Nephron progenitor cell (in vitro differentiated cells): ENCODE measurements around the gene ZNF319.

Experiments used
- DNase-seq: peaks from one replicate; pipeline ENCODE4 v3.0.0; 2021
- H3K27ac Mint-ChIP-seq: 2 replicates; pipeline ENCODE4 v1.8.0; 2021; ENCODE audit warnings: mild to moderate bottlenecking, moderate library complexity, mixed read lengths
- H3K27me3 Mint-ChIP-seq: 2 replicates; pipeline ENCODE4 v1.8.0; 2021; ENCODE audit warnings: mild to moderate bottlenecking, low read depth, mixed read lengths; ENCODE audit not compliant: poor library complexity
- H3K36me3 Mint-ChIP-seq: 2 replicates; pipeline ENCODE4 v1.8.0; 2021; ENCODE audit warnings: low read depth, mixed read lengths
- H3K4me1 Mint-ChIP-seq: 2 replicates; pipeline ENCODE4 v1.8.0; 2021; ENCODE audit warnings: mixed read lengths
- H3K4me3 Mint-ChIP-seq: 2 replicates; pipeline ENCODE4 v1.8.0; 2021; ENCODE audit warnings: mild to moderate bottlenecking, moderate library complexity, mixed read lengths
- H3K9me3 Mint-ChIP-seq: 2 replicates; pipeline ENCODE4 v1.8.0; 2021; ENCODE audit warnings: mild to moderate bottlenecking, moderate library complexity, mixed read lengths
- CTCF ChIP-seq: fragments of 200-600 bp; sonication (generic); IDR thresholded peaks from 2 replicates; pipeline ENCODE4 v1.5.0; 2021; ENCODE audit warnings: antibody characterized with exemption

ZNF319 gene

GRCh38 chr16:58025351-58026138 is 25.1 kb upstream of the ZNF319 start, which contains the start of gene MMP15:
Gene MMP15, plus strand, starts transcription at chr16:58025754. Its CDS starts 597 bp downstream, at chr16:58026351.
- Mint-ChIP-seq H3K27me3 (peaks cover 57% of the 10 kb centered on the region), H3K4me1 (peaks cover 52% of the 10 kb centered on the region), H3K36me3 (no peaks in the 10 kb centered on the region), H3K4me3 (peak within 1 kb of the TSS; percentile 78), H3K9me3 (no peaks in the 10 kb centered on the region), H3K27ac (no peak within 1 kb of the TSS)
- DNase-seq: peak; percentile 78
- TF ChIP-seq CTCF: no peak

GRCh38 chr16:58024486-58025350 is 24.2 kb upstream of the ZNF319 start:
- peak overlapping the region; percentile 78 for H3K4me3 Mint-ChIP-seq
- no peak overlapping the region for H3K27ac Mint-ChIP-seq
- no peaks in the 10 kb centered on the region for H3K9me3 Mint-ChIP-seq
- H3K4me1 Mint-ChIP-seq: peaks cover 48% of the 10 kb centered on the region
- H3K27me3 Mint-ChIP-seq: peaks cover 52% of the 10 kb centered on the region
- peak; percentile 38 for DNase-seq
- H3K36me3 Mint-ChIP-seq: no peaks in the 10 kb centered on the region
- no peak for TF ChIP-seq CTCF

GRCh38 chr16:58022601-58023371 is 22.3 kb upstream of the ZNF319 start:
- TF ChIP-seq CTCF: no peak
- H3K4me3 Mint-ChIP-seq: no peak overlapping the region
- H3K9me3 Mint-ChIP-seq: no peaks in the 10 kb centered on the region
- no peak for DNase-seq
- peaks cover 38% of the 10 kb centered on the region for H3K27me3 Mint-ChIP-seq
- peaks cover 31% of the 10 kb centered on the region for H3K4me1 Mint-ChIP-seq
- no peak overlapping the region for H3K27ac Mint-ChIP-seq
- no peaks in the 10 kb centered on the region for H3K36me3 Mint-ChIP-seq

- H3K4me1 Mint-ChIP-seq: peaks cover 29% of the 10 kb centered on the region
- H3K9me3 Mint-ChIP-seq: no peaks in the 10 kb centered on the region
- H3K4me3 Mint-ChIP-seq: no peak overlapping the region
- TF ChIP-seq CTCF: no peak
- H3K27me3 Mint-ChIP-seq: peaks cover 32% of the 10 kb centered on the region
- no peaks in the 10 kb centered on the region for H3K36me3 Mint-ChIP-seq
- no peak for DNase-seq
- no peak overlapping the region for H3K27ac Mint-ChIP-seq
These were observed 21.4 kb upstream of the ZNF319 start for GRCh38 chr16:58021661-58022551.
